ENCODE measurements around the gene DMD. TPM values are rescaled to one million over a fixed set of nuclear protein-coding genes. Genes with fewer than 3 reads are reported as not detected.

The DMD gene
- total RNA-seq, 1 donor from 2014 or later: 30.6 TPM

- H3K27me3 ChIP-seq: no peaks in the 10 kb centered on the region
- H2AFZ ChIP-seq (replicated peaks): no peak overlapping the region
- H3K9ac ChIP-seq: no peak overlapping the region
- no peaks in the 10 kb centered on the region for H3K36me3 ChIP-seq
- no peak for TF ChIP-seq EZH2 (IDR thresholded peaks at IDR 0.05)
- no peak for TF ChIP-seq EZH2phosphoT487 (IDR thresholded peaks at IDR 0.05)
- TF ChIP-seq CTCF (IDR thresholded peaks at IDR 0.05): no peak
- H3F3A ChIP-seq (ENCODE audit: low read depth): peaks cover 31% of the 10 kb centered on the region
- H3K4me2 ChIP-seq: peak overlapping the region; percentile 42
- no peaks in the 10 kb centered on the region for H3K9me3 ChIP-seq (ENCODE audit: low read depth)
- H3K9me3 Mint-ChIP-seq: peaks cover 3% of the 10 kb centered on the region
- peaks cover 2% of the 10 kb centered on the region for H3K27me3 Mint-ChIP-seq (ENCODE audit: insufficient read depth, low read depth)
- no peak overlapping the region for H3K4me3 ChIP-seq
- no peak overlapping the region for H3K4me3 Mint-ChIP-seq
- H3K4me1 Mint-ChIP-seq: peaks cover 21% of the 10 kb centered on the region
- DNase-seq (ENCODE audit: low spot score): peak; percentile 55
- H3K27ac Mint-ChIP-seq: no peak overlapping the region
- peaks cover 37% of the 10 kb centered on the region for H3K4me1 ChIP-seq
- no peaks in the 10 kb centered on the region for H4K20me1 ChIP-seq (ENCODE audit: low read depth)
- peaks cover 9% of the 10 kb centered on the region for H3K36me3 Mint-ChIP-seq
- H3K27ac ChIP-seq: peak overlapping the region; percentile 83
- peaks cover 4% of the 10 kb centered on the region for H3K79me2 ChIP-seq (ENCODE audit: low read depth)
These were observed 1977.3 kb downstream of the DMD start for GRCh38 chrX:31233941-31234496.

GRCh38 chrX:31232506-31232905, 1978.8 kb downstream of the DMD start:
- H3K27ac ChIP-seq: peak overlapping the region; percentile 74
- no peaks in the 10 kb centered on the region for H3K9me3 ChIP-seq (ENCODE audit: low read depth)
- TF ChIP-seq EZH2phosphoT487 (IDR thresholded peaks at IDR 0.05): no peak
- no peak for TF ChIP-seq EZH2 (IDR thresholded peaks at IDR 0.05)
- TF ChIP-seq CTCF (IDR thresholded peaks at IDR 0.05): no peak
- H3K27ac Mint-ChIP-seq: no peak overlapping the region
- no peaks in the 10 kb centered on the region for H3K36me3 ChIP-seq
- H3K4me2 ChIP-seq: peak overlapping the region; percentile 42
- no peaks in the 10 kb centered on the region for H3K27me3 ChIP-seq
- no peak overlapping the region for H2AFZ ChIP-seq (replicated peaks)
- H3K27me3 Mint-ChIP-seq (ENCODE audit: insufficient read depth, low read depth): peaks cover 4% of the 10 kb centered on the region
- peaks cover 21% of the 10 kb centered on the region for H3K4me1 Mint-ChIP-seq
- no peaks in the 10 kb centered on the region for H4K20me1 ChIP-seq (ENCODE audit: low read depth)
- H3K4me3 Mint-ChIP-seq: no peak overlapping the region
- H3K9me3 Mint-ChIP-seq: peaks cover 3% of the 10 kb centered on the region
- peak overlapping the region; percentile 9 for H3K4me3 ChIP-seq
- H3K79me2 ChIP-seq (ENCODE audit: low read depth): peaks cover 4% of the 10 kb centered on the region
- peaks cover 30% of the 10 kb centered on the region for H3K4me1 ChIP-seq
- H3K36me3 Mint-ChIP-seq: peaks cover 5% of the 10 kb centered on the region
- peaks cover 31% of the 10 kb centered on the region for H3F3A ChIP-seq (ENCODE audit: low read depth)
- peak; percentile 37 for DNase-seq (ENCODE audit: low spot score)
- H3K9ac ChIP-seq: no peak overlapping the region

GRCh38 chrX:31228909-31229308, 1982.4 kb downstream of the DMD start:
- Histone ChIP-seq H3F3A (ENCODE audit: low read depth) (peaks cover 20% of the 10 kb centered on the region), H3K9me3 (ENCODE audit: low read depth) (no peaks in the 10 kb centered on the region), H3K4me3 (no peak overlapping the region), H3K27me3 (no peaks in the 10 kb centered on the region), H2AFZ (replicated peaks) (no peak overlapping the region), H3K9ac (no peak overlapping the region), H3K36me3 (no peaks in the 10 kb centered on the region), H3K79me2 (ENCODE audit: low read depth) (peaks cover 4% of the 10 kb centered on the region), H3K27ac (no peak overlapping the region), H3K4me1 (peaks cover 19% of the 10 kb centered on the region), H4K20me1 (ENCODE audit: low read depth) (no peaks in the 10 kb centered on the region), H3K4me2 (no peak overlapping the region)
- H3K27me3 Mint-ChIP-seq (ENCODE audit: insufficient read depth, low read depth): peaks cover 2% of the 10 kb centered on the region
- no peaks in the 10 kb centered on the region for H3K9me3 Mint-ChIP-seq
- TF ChIP-seq EZH2phosphoT487 (IDR thresholded peaks at IDR 0.05): no peak
- TF ChIP-seq EZH2 (IDR thresholded peaks at IDR 0.05): no peak
- TF ChIP-seq CTCF (IDR thresholded peaks at IDR 0.05): no peak
- H3K27ac Mint-ChIP-seq: no peak overlapping the region
- DNase-seq (ENCODE audit: low spot score): no peak
- peaks cover 17% of the 10 kb centered on the region for H3K4me1 Mint-ChIP-seq
- no peak overlapping the region for H3K4me3 Mint-ChIP-seq
- H3K36me3 Mint-ChIP-seq: peaks cover 10% of the 10 kb centered on the region

Measured in neural progenitor cell (in vitro differentiated cells).